IMR-90 (cell line): ENCODE measurements around the gene SCGB1C1. TPM values are rescaled to one million over a fixed set of nuclear protein-coding genes. Genes with fewer than 3 reads are reported as not detected.

ENCODE experiments used
- ATAC-seq: fragments of 200-7000 bp; cut with Tn5 transposase; 2 replicates; pipeline ENCODE4 v1.9.1; 2020; ENCODE audit warnings: low read depth, mild to moderate bottlenecking, moderate library complexity
- BruUV-seq: library from RNA; stranded (reverse); fragments of 400-500 nt; replicated peaks from 2 replicates; lab custom pipeline; 2021; lab: Mats Ljungman, UMichigan
- CTCF ChIA-PET: fragments of 300-600 bp; formaldehyde crosslinking; extraction: SDS; loops from one replicate; lab custom pipeline; 2021; ENCODE audit warnings: antibody characterized with exemption; lab: Yijun Ruan, JAX
- POLR2A ChIA-PET: fragments of 300-600 bp; sonication (Branson Sonifier 250); formaldehyde crosslinking; loops from one replicate; lab custom pipeline; 2022; ENCODE audit warnings: antibody characterized with exemption; ENCODE audit not compliant: unreplicated experiment; lab: Charles Lee
- DNase-seq: peaks from one replicate; pipeline ENCODE4 v3.0.0; 2013
- H2AFZ ChIP-seq: replicated peaks from 2 replicates; pipeline ENCODE3; 2013; ENCODE audit warnings: low read length, mild to moderate bottlenecking; ENCODE audit not compliant: poor library complexity
- H2AK5ac ChIP-seq: 2 replicates; pipeline ENCODE4 v1.6.1; 2013; ENCODE audit warnings: low read depth, low read length, inconsistent platforms
- H2AK9ac ChIP-seq: replicated peaks from 2 replicates; pipeline ENCODE3; 2013; ENCODE audit warnings: mild to moderate bottlenecking, low read depth, low read length, moderate library complexity; ENCODE audit not compliant: poor library complexity
- H2BK120ac ChIP-seq: 2 replicates; pipeline ENCODE4 v1.6.1; 2013; ENCODE audit warnings: low read depth, low read length, inconsistent platforms
- H2BK15ac ChIP-seq: 3 replicates; pipeline ENCODE4 v1.6.1; 2013; ENCODE audit warnings: low read depth, low read length, inconsistent platforms
- H2BK20ac ChIP-seq: 2 replicates; pipeline ENCODE4 v1.6.1; 2013; ENCODE audit warnings: low read depth, mild to moderate bottlenecking, inconsistent platforms, low read length, moderate library complexity
- H2BK5ac ChIP-seq: 2 replicates; pipeline ENCODE4 v1.6.1; 2013; ENCODE audit warnings: mild to moderate bottlenecking, low read depth, low read length, inconsistent platforms; ENCODE audit not compliant: poor library complexity, severe bottlenecking
- H3K14ac ChIP-seq: replicated peaks from 2 replicates; pipeline ENCODE4 v1.6.1; 2013; ENCODE audit warnings: low read depth, low read length, inconsistent platforms
- H3K18ac ChIP-seq: 2 replicates; pipeline ENCODE4 v1.6.1; 2013; ENCODE audit warnings: low read depth, low read length, control low read depth
- H3K23ac ChIP-seq: 2 replicates; pipeline ENCODE4 v1.6.1; 2013; ENCODE audit warnings: low read depth, low read length, inconsistent platforms
- H3K27ac ChIP-seq: 2 replicates; pipeline ENCODE4 v1.5.1; 2013; ENCODE audit warnings: mild to moderate bottlenecking, control low read depth, low read length; ENCODE audit not compliant: insufficient read depth
- H3K27me3 ChIP-seq: 2 replicates; pipeline ENCODE4 v1.6.1; 2013; ENCODE audit warnings: low read length; ENCODE audit not compliant: control insufficient read depth, insufficient read depth
- H3K36me3 ChIP-seq: 2 replicates; pipeline ENCODE4 v1.6.1; 2013; ENCODE audit warnings: low read length, mixed read lengths; ENCODE audit not compliant: control insufficient read depth, insufficient read depth
- H3K4ac ChIP-seq: 2 replicates; pipeline ENCODE4 v1.6.1; 2013; ENCODE audit warnings: low read depth, low read length, inconsistent platforms
- H3K4me1 ChIP-seq: 2 replicates; pipeline ENCODE4 v1.6.1; 2013; ENCODE audit warnings: low read length, mixed read lengths; ENCODE audit not compliant: control insufficient read depth, insufficient read depth
- H3K4me2 ChIP-seq: 2 replicates; pipeline ENCODE4 v1.6.1; 2013; ENCODE audit warnings: low read depth, mild to moderate bottlenecking, control low read depth, low read length, moderate library complexity
- H3K4me3 ChIP-seq: 2 replicates; pipeline ENCODE4 v1.5.1; 2013; ENCODE audit warnings: low read depth, mild to moderate bottlenecking, control low read depth, low read length, moderate library complexity; ENCODE audit not compliant: insufficient read depth
- H3K56ac ChIP-seq: 2 replicates; pipeline ENCODE4 v1.6.1; 2013; ENCODE audit warnings: low read length, inconsistent platforms; ENCODE audit not compliant: insufficient read depth; ENCODE audit errors: extremely low read depth
- H3K79me1 ChIP-seq, 2 experiments: 2 replicates each; pipeline ENCODE4 v1.6.1; 2013; ENCODE audit warnings: low read length in 2 of 2, inconsistent platforms in 1 of 2, low read depth in 1 of 2
- H3K9ac ChIP-seq: 2 replicates; pipeline ENCODE4 v1.6.1; 2013; ENCODE audit warnings: low read depth, low read length, control low read depth
- H3K9me1 ChIP-seq: 2 replicates; pipeline ENCODE4 v1.6.1; 2013; ENCODE audit warnings: low read length, inconsistent platforms; ENCODE audit not compliant: insufficient read depth
- H3K9me3 ChIP-seq: 2 replicates; pipeline ENCODE4 v1.6.1; 2013; ENCODE audit warnings: low read length; ENCODE audit not compliant: control insufficient read depth, insufficient read depth
- H4K20me1 ChIP-seq: 2 replicates; pipeline ENCODE4 v1.6.1; 2013; ENCODE audit warnings: low read length, inconsistent platforms; ENCODE audit not compliant: insufficient read depth
- H4K5ac ChIP-seq: 2 replicates; pipeline ENCODE4 v1.6.1; 2013; ENCODE audit warnings: mild to moderate bottlenecking, low read depth, low read length, control low read depth
- H4K8ac ChIP-seq, 2 experiments: 2 replicates each; pipeline ENCODE4 v1.6.1; 2013; ENCODE audit warnings: low read depth in 2 of 2, low read length in 2 of 2, control low read depth in 1 of 2, inconsistent platforms in 1 of 2
- H4K91ac ChIP-seq: 2 replicates; pipeline ENCODE4 v1.6.1; 2013; ENCODE audit warnings: low read depth, low read length, inconsistent platforms; ENCODE audit not compliant: insufficient read depth
- NFE2L2 ChIP-seq: fragments of 150-350 bp; IDR thresholded peaks from 2 replicates; pipeline ENCODE4 v1.6.1; 2016; ENCODE audit warnings: low read depth, mild to moderate bottlenecking, low read length
- WGBS, 2 experiments: methylation state at CpG; one replicate each; pipeline versions ENCODE4 v1.1.5 to v1.1.7; 2013; ENCODE audit warnings: missing lambda C conversion rate in 2 of 2; ENCODE audit not compliant: insufficient read length in 1 of 2; ENCODE audit errors: extremely low coverage in 2 of 2; 5-methylcytosine and 5-hydroxymethylcytosine counted together
- dilution Hi-C: fragments of 300-500 bp; cut with HindIII; formaldehyde crosslinking; loops from one replicate; pipeline ENCODE4 v1.14.3; 2018; ENCODE audit warnings: low sequenced_read_pairs; ENCODE audit not compliant: unreplicated experiment
- in situ Hi-C: fragments of 300-500 bp; cut with MboI; formaldehyde crosslinking; loops from 3 replicates; pipeline ENCODE4 v1.14.3; 2019; ENCODE audit warnings: low sequenced_read_pairs, inconsistent platforms, mixed read lengths
- intact Hi-C: fragments of 100-400 bp; cut with micrococcal nuclease; formaldehyde crosslinking; loops from 2 replicates; pipeline ENCODE4 v1.10.0; 2022
- polyA plus RNA-seq, 3 experiments: library from polyadenylated mRNA; depleted of rRNA; stranded (reverse); fragments of >200 nt; gene quantifications; 2 replicates each; pipeline ENCODE4 v1.2.3, GENCODE V29; 2012; ENCODE audit warnings: low replicate concordance in 1 of 3
- total RNA-seq: library from RNA; depleted of rRNA; stranded (reverse); fragments of >200 nt; gene quantifications from 2 replicates; pipeline ENCODE4 v1.2.3, GENCODE V29; 2012

Gene SCGB1C1
- total and polyA plus RNA-seq, 2 of the 4 experiments (the other 2 are of a cell fraction) = not detected

DNA sequence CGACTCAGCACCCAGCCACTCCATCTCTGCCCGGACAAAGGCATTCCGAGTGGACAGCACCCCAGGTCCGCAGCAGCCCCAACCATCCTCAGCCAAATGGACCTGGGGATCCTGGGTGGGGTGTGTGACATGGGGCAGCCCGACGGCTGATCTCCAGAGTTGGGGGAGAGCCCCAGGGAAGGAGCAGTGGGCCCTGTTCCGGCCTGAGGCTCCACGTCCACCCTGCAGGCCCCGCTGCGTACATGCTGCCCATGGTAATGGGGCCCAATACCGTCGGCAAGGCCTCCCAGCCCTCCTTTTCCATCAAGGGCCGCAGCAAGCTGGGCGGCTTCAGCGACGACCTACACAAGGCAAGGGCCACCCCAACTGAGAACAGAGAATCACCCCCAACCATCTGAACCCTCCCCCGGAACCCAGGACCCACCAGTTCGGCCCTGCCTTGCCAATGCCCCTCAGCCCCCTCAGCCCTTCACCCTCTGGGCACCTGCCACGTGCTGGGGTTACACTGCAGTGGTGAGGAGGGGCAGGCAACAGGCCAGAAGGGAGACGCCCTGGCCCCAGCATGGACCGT, 5.4 kb downstream of the SCGB1C1 start:
- DNase-seq = no peak
- Histone ChIP-seq H2BK5ac (no peak overlapping the region), H3K23ac (no peak overlapping the region), H3K4ac (no peak overlapping the region), H4K20me1 (peaks cover 25% of the 10 kb centered on the region), H3K4me3 (no peak overlapping the region), H3K9me1 (peaks cover 12% of the 10 kb centered on the region; the same call in 1 of the 2 replicates), H4K91ac (no peak overlapping the region), H3K79me1 (peaks cover 6 to 31% of the 10 kb centered on the region in 2 experiments; a peak in 2 of 4 replicates), H3K14ac (no peak overlapping the region), H4K8ac (no peak overlapping the region), H2BK15ac (no peak overlapping the region), H3K56ac (no peak overlapping the region), H2AK9ac (no peak overlapping the region), H3K18ac (no peak overlapping the region), H2BK20ac (no peak overlapping the region), H2AK5ac (no peak overlapping the region; the same call in 1 of the 2 replicates), H2BK120ac (no peak overlapping the region), H4K5ac (no peak overlapping the region), H2AFZ (no peak overlapping the region), H3K4me1 (no peaks in the 10 kb centered on the region), H3K36me3 (peaks cover 20% of the 10 kb centered on the region), H3K9me3 (no peaks in the 10 kb centered on the region), H3K27me3 (no peaks in the 10 kb centered on the region), H3K27ac (no peak overlapping the region), H3K9ac (no peak overlapping the region), H3K4me2 (no peak overlapping the region)
- dilution Hi-C loops = no loop called here
- CTCF ChIA-PET = no interaction called here
- no peak for TF ChIP-seq NFE2L2
- no peak for ATAC-seq
- intact Hi-C loops = no loop called here
- in situ Hi-C loops = no loop called here
- no CpG with 5 or more reads among the region's 21 CpGs for WGBS, 2 experiments
- no TSS peak for BruUV-seq
- POLR2A ChIA-PET = no interaction called here
